HEK293 (cell line): Measurements from ENCODE around the gene CFAP299.

Experiments
- CTCF ChIA-PET: fragments of 350-600 bp; formaldehyde crosslinking; extraction: SDS; loops from one replicate; lab custom pipeline; 2021; ENCODE audit warnings: antibody characterized with exemption; lab: Yijun Ruan, JAX
- POLR2A ChIA-PET: fragments of 300-600 bp; formaldehyde crosslinking; extraction: SDS; loops from one replicate; lab custom pipeline; 2020; ENCODE audit warnings: antibody characterized with exemption, inconsistent platforms; lab: Yijun Ruan, JAX
- H3K27ac ChIP-seq: fragments of 200-500 bp; sonication (Bioruptor generic); 2 replicates; pipeline ENCODE4 v1.5.1; 2014; ENCODE audit warnings: low read depth, low read length, control low read depth, inconsistent platforms; ENCODE audit errors: extremely low read depth
- H3K36me3 ChIP-seq, 2 experiments: fragments of 200-500 bp in 1 of 2; sonication (Bioruptor generic) in 1 of 2; 1 replicate in 1 of 2; 2 replicates in 1 of 2; pipeline ENCODE4 v1.5.1; 2014 to 2017; ENCODE audit warnings: inconsistent platforms in 2 of 2, low read length in 2 of 2; ENCODE audit not compliant: control insufficient read depth in 2 of 2, insufficient read depth in 1 of 2
- H3K4me1 ChIP-seq: fragments of 200-500 bp; sonication (Bioruptor generic); 2 replicates; pipeline ENCODE4 v1.5.1; 2014; ENCODE audit warnings: mild to moderate bottlenecking, low read length, inconsistent platforms; ENCODE audit not compliant: control insufficient read depth, insufficient read depth
- H3K4me3 ChIP-seq: 2 replicates; pipeline ENCODE4 v1.5.1; 2011; ENCODE audit warnings: low read depth, mild to moderate bottlenecking, control low read depth, low read length, moderate library complexity
- H3K9me3 ChIP-seq: fragments of 200-500 bp; sonication (Bioruptor generic); 2 replicates; pipeline ENCODE4 v1.5.1; 2014; ENCODE audit warnings: low read depth, low read length, inconsistent platforms; ENCODE audit not compliant: control insufficient read depth, insufficient read depth
- GLIS1 ChIP-seq: fragments of 450-650 bp; formaldehyde crosslinking; IDR thresholded peaks from 2 replicates; pipeline ENCODE4 v1.5.1; 2016; ENCODE audit warnings: missing biosample characterization, missing genetic modification characterization
- HOXC10 ChIP-seq: sonication (generic); formaldehyde crosslinking; IDR thresholded peaks from 2 replicates; pipeline ENCODE4 v1.8.1; 2023; ENCODE audit warnings: mild to moderate bottlenecking, missing genetic modification reagents
- PRDM1 ChIP-seq: fragments of 450-650 bp; formaldehyde crosslinking; IDR thresholded peaks from 2 replicates; pipeline ENCODE4; 2016; ENCODE audit warnings: missing biosample characterization, missing genetic modification characterization
- REPIN1 ChIP-seq: fragments of 450-650 bp; formaldehyde crosslinking; IDR thresholded peaks from 2 replicates; pipeline ENCODE4 v1.5.1; 2017; ENCODE audit warnings: missing biosample characterization, missing genetic modification characterization, low read depth
- ZEB2 ChIP-seq: fragments of 450-650 bp; formaldehyde crosslinking; IDR thresholded peaks from 2 replicates; pipeline ENCODE4 v1.5.1; 2016; ENCODE audit warnings: missing biosample characterization, missing genetic modification characterization
- ZFHX2 ChIP-seq: fragments of 450-650 bp; formaldehyde crosslinking; conservative IDR thresholded peaks from 2 replicates; pipeline ENCODE4 v1.5.1; 2016; ENCODE audit warnings: missing biosample characterization, missing genetic modification characterization
- ZFP69B ChIP-seq: fragments of 450-650 bp; formaldehyde crosslinking; IDR thresholded peaks from 2 replicates; pipeline ENCODE4 v1.5.1; 2016; ENCODE audit warnings: missing biosample characterization, missing genetic modification characterization
- ZNF10 ChIP-seq: fragments of 450-650 bp; formaldehyde crosslinking; IDR thresholded peaks from 2 replicates; pipeline ENCODE4 v1.5.1; 2017; ENCODE audit warnings: missing biosample characterization, missing genetic modification characterization
- ZNF146 ChIP-seq: fragments of 450-650 bp; formaldehyde crosslinking; IDR thresholded peaks from 2 replicates; pipeline ENCODE4 v1.5.1; 2016; ENCODE audit warnings: missing biosample characterization, missing genetic modification characterization
- ZNF155 ChIP-seq: fragments of 450-650 bp; formaldehyde crosslinking; IDR thresholded peaks from 2 replicates; pipeline ENCODE4 v1.5.1; 2016; ENCODE audit warnings: missing biosample characterization, missing genetic modification characterization
- ZNF302 ChIP-seq: fragments of 450-650 bp; formaldehyde crosslinking; IDR thresholded peaks from 2 replicates; pipeline ENCODE4 v1.5.1; 2016; ENCODE audit warnings: missing biosample characterization, missing genetic modification characterization, low read depth
- ZNF473 ChIP-seq: fragments of 450-650 bp; formaldehyde crosslinking; IDR thresholded peaks from 2 replicates; pipeline ENCODE4 v1.5.1; 2017; ENCODE audit warnings: missing biosample characterization, missing genetic modification characterization
- ZNF48 ChIP-seq: fragments of 450-650 bp; formaldehyde crosslinking; IDR thresholded peaks from 2 replicates; pipeline ENCODE4 v1.5.1; 2016; ENCODE audit warnings: missing biosample characterization, missing genetic modification characterization
- ZNF510 ChIP-seq: fragments of 450-650 bp; formaldehyde crosslinking; IDR thresholded peaks from 2 replicates; pipeline ENCODE4 v1.5.1; 2018; ENCODE audit warnings: mild to moderate bottlenecking, missing genetic modification characterization, missing biosample characterization; ENCODE audit not compliant: insufficient replicate concordance
- ZNF555 ChIP-seq: fragments of 450-650 bp; formaldehyde crosslinking; conservative IDR thresholded peaks from 2 replicates; pipeline ENCODE4 v1.5.1; 2017; ENCODE audit warnings: missing biosample characterization, mild to moderate bottlenecking, missing genetic modification characterization, inconsistent platforms
- ZNF624 ChIP-seq: fragments of 450-650 bp; formaldehyde crosslinking; IDR thresholded peaks from 2 replicates; pipeline ENCODE4 v1.5.1; 2017; ENCODE audit warnings: missing biosample characterization, missing genetic modification characterization
- ZNF670 ChIP-seq: fragments of 450-650 bp; formaldehyde crosslinking; IDR thresholded peaks from 2 replicates; pipeline ENCODE4 v1.5.1; 2016; ENCODE audit warnings: missing biosample characterization, missing genetic modification characterization, low read depth
- ZNF830 ChIP-seq: fragments of 450-650 bp; IDR thresholded peaks from 2 replicates; pipeline ENCODE4 v1.5.0; 2018; ENCODE audit warnings: missing biosample characterization, missing genetic modification characterization, low read depth, mild to moderate bottlenecking, moderate library complexity
- ZSCAN30 ChIP-seq: fragments of 450-650 bp; IDR thresholded peaks from 2 replicates; pipeline ENCODE4 v1.5.1; 2018; ENCODE audit warnings: missing biosample characterization, mild to moderate bottlenecking, missing genetic modification characterization, moderate library complexity
- TF ChIP-seq, protein P1 (sequence below): fragments of 450-650 bp; formaldehyde crosslinking; IDR thresholded peaks from 2 replicates; pipeline ENCODE4 v1.5.1; 2016; ENCODE audit warnings: missing biosample characterization, missing genetic modification characterization
- TF ChIP-seq, protein P2 (sequence below): fragments of 450-650 bp; formaldehyde crosslinking; IDR thresholded peaks from 2 replicates; pipeline ENCODE4 v1.5.1; 2016; ENCODE audit warnings: missing biosample characterization, missing genetic modification characterization
- TF ChIP-seq, protein P3 (sequence below): fragments of 450-650 bp; formaldehyde crosslinking; IDR thresholded peaks from 2 replicates; pipeline ENCODE4 v1.5.1; 2017; ENCODE audit warnings: missing biosample characterization, missing genetic modification characterization
- TF ChIP-seq, protein P4 (sequence below): fragments of 450-650 bp; formaldehyde crosslinking; IDR thresholded peaks from 2 replicates; pipeline ENCODE4 v1.5.1; 2017; ENCODE audit warnings: missing biosample characterization, missing genetic modification characterization
- TF ChIP-seq, protein P5 (sequence below): fragments of 450-650 bp; formaldehyde crosslinking; IDR thresholded peaks from 2 replicates; pipeline ENCODE4; 2016; ENCODE audit warnings: missing biosample characterization, missing genetic modification characterization
- TF ChIP-seq, protein P6 (sequence below): fragments of 450-650 bp; formaldehyde crosslinking; IDR thresholded peaks from 2 replicates; pipeline ENCODE4 v1.5.1; 2016; ENCODE audit warnings: missing biosample characterization, missing genetic modification characterization
- TF ChIP-seq, protein P7 (sequence below): fragments of 450-650 bp; formaldehyde crosslinking; IDR thresholded peaks from 2 replicates; pipeline ENCODE4 v1.5.1; 2016; ENCODE audit warnings: missing biosample characterization, missing genetic modification characterization

The CFAP299 gene

DNA sequence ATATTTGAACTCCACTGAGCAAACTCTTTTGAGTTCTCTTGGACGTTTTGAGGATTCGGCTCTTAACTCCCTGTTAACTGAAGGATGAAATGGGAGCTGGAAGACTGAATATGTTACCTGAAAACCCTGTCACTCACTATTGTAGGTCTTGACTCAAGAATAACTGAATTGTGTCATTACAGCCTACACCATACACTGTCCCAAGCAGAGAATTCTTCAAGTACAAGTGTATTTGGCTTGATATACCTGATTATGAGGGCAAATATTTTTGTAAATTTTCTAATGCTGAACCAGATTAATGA, 276.1 kb downstream of the CFAP299 start (continued):
- TF ChIP-seq PRDM1 (tag by site-specific recombination) (no peak), HOXC10 (CRISPR knock-in tag) (no peak), ZNF830 (tag by site-specific recombination) (no peak), ZNF473 (no peak), ZNF155 (tag by site-specific recombination) (no peak), ZNF10 (no peak)

DNA sequence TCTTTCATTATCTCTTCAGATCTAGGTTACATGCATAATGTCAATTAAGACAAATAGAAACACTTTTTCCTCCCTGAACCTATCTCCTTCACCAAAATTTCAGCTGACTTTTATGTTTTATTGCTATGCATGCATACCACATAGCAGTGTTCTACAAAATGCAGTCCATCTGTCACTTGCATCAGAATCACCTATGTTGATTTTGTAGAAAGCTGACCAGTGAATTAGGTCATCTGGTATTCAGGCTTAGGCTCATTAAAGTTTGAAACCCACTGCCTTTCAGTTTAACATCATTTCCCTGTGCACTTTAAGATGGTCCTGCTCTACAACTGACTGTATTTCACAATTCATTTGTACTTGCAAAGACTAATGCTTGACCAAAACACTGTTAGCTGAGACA, 277.9 kb downstream of the CFAP299 start:
- Histone ChIP-seq H3K4me1 (no peaks in the 10 kb centered on the region), H3K4me3 (no peak overlapping the region), H3K36me3 (no peaks in the 10 kb centered on the region), H3K27ac (no peak overlapping the region), H3K9me3 (no peaks in the 10 kb centered on the region)
- TF ChIP-seq ZEB2 (tag by site-specific recombination) = no peak
- TF ChIP-seq, protein P1, sequence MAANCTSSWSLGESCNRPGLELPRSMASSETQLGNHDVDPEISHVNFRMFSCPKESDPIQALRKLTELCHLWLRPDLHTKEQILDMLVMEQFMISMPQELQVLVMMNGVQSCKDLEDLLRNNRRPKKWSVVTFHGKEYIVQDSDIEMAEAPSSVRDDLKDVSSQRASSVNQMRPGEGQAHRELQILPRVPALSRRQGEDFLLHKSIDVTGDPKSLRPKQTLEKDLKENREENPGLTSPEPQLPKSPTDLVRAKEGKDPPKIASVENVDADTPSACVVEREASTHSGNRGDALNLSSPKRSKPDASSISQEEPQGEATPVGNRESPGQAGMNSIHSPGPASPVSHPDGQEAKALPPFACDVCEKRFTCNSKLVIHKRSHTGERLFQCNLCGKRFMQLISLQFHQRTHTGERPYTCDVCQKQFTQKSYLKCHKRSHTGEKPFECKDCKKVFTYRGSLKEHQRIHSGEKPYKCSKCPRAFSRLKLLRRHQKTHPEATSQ (tag by site-specific recombination) = no peak
- TF ChIP-seq ZNF670 (tag by site-specific recombination) = no peak
- no peak for TF ChIP-seq ZSCAN30 (tag by site-specific recombination)
- no peak for TF ChIP-seq GLIS1 (tag by site-specific recombination)
- no peak for TF ChIP-seq ZNF830 (tag by site-specific recombination)
- TF ChIP-seq ZNF624 = no peak
- TF ChIP-seq, protein P2, sequence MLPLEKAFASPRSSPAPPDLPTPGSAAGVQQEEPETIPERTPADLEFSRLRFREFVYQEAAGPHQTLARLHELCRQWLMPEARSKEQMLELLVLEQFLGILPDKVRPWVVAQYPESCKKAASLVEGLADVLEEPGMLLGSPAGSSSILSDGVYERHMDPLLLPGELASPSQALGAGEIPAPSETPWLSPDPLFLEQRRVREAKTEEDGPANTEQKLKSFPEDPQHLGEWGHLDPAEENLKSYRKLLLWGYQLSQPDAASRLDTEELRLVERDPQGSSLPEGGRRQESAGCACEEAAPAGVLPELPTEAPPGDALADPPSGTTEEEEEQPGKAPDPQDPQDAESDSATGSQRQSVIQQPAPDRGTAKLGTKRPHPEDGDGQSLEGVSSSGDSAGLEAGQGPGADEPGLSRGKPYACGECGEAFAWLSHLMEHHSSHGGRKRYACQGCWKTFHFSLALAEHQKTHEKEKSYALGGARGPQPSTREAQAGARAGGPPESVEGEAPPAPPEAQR (tag by site-specific recombination) = no peak
- TF ChIP-seq ZNF146 (tag by site-specific recombination) = no peak
- ChIA-PET POLR2A (no interaction called here), CTCF (interaction anchor here (1.3 kb wide), 1 partner anchor 251 kb away, joined by 3 read pairs; no protein-coding TSS in a partner anchor)

DNA sequence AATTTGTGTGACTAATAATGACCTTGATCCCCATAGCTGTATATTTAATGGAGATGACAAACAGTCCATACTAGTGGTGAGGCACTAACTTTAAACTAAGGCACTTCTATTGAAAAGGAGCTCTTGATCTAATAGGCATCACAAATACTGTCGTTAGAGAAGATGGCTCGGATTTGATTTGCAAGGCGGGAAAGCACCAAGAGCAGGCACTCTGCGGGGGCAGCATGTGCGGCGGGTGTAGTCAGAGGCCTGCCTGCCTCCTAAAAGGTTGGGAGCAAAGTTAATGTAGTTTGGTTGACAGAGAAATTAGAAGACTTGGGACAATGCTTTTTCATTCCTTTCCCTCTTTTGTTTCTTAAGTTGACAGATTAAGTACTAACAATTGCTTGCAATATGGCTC, 278.8 kb downstream of the CFAP299 start:
- no peak overlapping the region for H3K27ac ChIP-seq
- no peak overlapping the region for H3K4me3 ChIP-seq
- POLR2A ChIA-PET = no interaction called here
- no peaks in the 10 kb centered on the region for H3K9me3 ChIP-seq
- H3K4me1 ChIP-seq = no peaks in the 10 kb centered on the region
- no peaks in the 10 kb centered on the region for H3K36me3 ChIP-seq
- CTCF ChIA-PET = interaction anchor here (1.1 kb wide), 1 partner anchor 421 kb away, joined by 3 read pairs; no protein-coding TSS in a partner anchor
- TF ChIP-seq REPIN1 (tag by site-specific recombination) (no peak), ZNF10 (no peak), ZNF624 (no peak), ZFHX2 (no peak), ZFP69B (tag by site-specific recombination) (no peak), ZNF302 (no peak), ZNF510 (tag by site-specific recombination) (no peak), ZNF48 (tag by site-specific recombination) (no peak), ZNF555 (tag by site-specific recombination) (no peak)
- TF ChIP-seq, protein P3, sequence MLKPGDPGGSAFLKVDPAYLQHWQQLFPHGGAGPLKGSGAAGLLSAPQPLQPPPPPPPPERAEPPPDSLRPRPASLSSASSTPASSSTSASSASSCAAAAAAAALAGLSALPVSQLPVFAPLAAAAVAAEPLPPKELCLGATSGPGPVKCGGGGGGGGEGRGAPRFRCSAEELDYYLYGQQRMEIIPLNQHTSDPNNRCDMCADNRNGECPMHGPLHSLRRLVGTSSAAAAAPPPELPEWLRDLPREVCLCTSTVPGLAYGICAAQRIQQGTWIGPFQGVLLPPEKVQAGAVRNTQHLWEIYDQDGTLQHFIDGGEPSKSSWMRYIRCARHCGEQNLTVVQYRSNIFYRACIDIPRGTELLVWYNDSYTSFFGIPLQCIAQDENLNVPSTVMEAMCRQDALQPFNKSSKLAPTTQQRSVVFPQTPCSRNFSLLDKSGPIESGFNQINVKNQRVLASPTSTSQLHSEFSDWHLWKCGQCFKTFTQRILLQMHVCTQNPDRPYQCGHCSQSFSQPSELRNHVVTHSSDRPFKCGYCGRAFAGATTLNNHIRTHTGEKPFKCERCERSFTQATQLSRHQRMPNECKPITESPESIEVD = no peak
- TF ChIP-seq, protein P4, sequence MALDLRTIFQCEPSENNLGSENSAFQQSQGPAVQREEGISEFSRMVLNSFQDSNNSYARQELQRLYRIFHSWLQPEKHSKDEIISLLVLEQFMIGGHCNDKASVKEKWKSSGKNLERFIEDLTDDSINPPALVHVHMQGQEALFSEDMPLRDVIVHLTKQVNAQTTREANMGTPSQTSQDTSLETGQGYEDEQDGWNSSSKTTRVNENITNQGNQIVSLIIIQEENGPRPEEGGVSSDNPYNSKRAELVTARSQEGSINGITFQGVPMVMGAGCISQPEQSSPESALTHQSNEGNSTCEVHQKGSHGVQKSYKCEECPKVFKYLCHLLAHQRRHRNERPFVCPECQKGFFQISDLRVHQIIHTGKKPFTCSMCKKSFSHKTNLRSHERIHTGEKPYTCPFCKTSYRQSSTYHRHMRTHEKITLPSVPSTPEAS (tag by site-specific recombination) = no peak
- TF ChIP-seq, protein P5, sequence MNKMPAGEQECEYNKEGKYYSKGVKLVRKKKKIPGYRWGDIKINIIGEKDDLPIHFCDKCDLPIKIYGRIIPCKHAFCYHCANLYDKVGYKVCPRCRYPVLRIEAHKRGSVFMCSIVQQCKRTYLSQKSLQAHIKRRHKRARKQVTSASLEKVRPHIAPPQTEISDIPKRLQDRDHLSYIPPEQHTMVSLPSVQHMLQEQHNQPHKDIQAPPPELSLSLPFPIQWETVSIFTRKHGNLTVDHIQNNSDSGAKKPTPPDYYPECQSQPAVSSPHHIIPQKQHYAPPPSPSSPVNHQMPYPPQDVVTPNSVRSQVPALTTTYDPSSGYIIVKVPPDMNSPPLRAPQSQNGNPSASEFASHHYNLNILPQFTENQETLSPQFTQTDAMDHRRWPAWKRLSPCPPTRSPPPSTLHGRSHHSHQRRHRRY (tag by site-specific recombination) = no peak
- TF ChIP-seq, protein P6, sequence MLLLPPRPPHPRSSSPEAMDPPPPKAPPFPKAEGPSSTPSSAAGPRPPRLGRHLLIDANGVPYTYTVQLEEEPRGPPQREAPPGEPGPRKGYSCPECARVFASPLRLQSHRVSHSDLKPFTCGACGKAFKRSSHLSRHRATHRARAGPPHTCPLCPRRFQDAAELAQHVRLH (tag by site-specific recombination) = no peak
- TF ChIP-seq, protein P7, sequence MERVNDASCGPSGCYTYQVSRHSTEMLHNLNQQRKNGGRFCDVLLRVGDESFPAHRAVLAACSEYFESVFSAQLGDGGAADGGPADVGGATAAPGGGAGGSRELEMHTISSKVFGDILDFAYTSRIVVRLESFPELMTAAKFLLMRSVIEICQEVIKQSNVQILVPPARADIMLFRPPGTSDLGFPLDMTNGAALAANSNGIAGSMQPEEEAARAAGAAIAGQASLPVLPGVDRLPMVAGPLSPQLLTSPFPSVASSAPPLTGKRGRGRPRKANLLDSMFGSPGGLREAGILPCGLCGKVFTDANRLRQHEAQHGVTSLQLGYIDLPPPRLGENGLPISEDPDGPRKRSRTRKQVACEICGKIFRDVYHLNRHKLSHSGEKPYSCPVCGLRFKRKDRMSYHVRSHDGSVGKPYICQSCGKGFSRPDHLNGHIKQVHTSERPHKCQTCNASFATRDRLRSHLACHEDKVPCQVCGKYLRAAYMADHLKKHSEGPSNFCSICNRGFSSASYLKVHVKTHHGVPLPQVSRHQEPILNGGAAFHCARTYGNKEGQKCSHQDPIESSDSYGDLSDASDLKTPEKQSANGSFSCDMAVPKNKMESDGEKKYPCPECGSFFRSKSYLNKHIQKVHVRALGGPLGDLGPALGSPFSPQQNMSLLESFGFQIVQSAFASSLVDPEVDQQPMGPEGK = no peak
